Measurements from ENCODE around the gene FBXO10. TPM values are rescaled to one million over a fixed set of nuclear protein-coding genes. Genes with fewer than 3 reads are reported as not detected.
A peak's percentile ranks its signal among the peaks of the same experiment; 100 is the strongest.

FBXO10 gene
- total and polyA plus RNA-seq, 3 donors from 2014 or later, result 28.3 to 31.7 (median 28.7) TPM

DNA sequence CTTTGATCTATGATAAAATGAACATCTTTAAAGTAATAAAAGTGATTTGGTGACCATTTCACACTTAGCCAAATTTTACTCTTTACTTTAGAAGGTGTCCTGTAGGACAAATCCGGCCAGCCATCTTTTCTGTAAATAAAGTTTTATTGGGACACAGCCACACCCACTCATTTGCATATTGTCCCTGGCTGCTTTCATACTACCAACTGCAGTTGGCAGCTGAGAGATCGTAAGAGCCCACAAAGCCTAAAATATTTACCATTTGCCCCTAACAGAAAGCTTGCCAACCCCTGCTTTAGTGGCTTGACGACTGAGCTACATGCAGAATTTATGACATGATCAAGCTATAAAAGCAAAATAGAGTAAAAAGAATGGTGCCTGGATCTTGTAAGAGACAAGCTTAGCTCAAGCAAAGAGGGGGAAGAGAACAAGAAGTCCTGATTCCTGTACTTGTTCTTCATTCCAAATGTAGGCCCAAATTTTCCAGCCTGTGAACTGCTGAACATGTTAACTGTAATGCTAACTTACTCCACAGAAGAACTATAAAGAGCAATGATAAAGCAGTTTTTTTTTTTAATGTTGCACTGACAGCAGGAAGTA lies 7.4 kb upstream of the FBXO10 start:
- H3K9me3 ChIP-seq, result no peaks in the 10 kb centered on the region
- no peak for DNase-seq
- 83 to 90% methylated on average over 3 of the region's 3 CpGs for WGBS, 2 donors
- no peak overlapping the region for H3K27ac ChIP-seq
- H3K27me3 ChIP-seq, result no peaks in the 10 kb centered on the region
- no peaks in the 10 kb centered on the region for H3K36me3 ChIP-seq (ENCODE audit: low read depth, missing control alignments)
- no peaks in the 10 kb centered on the region for H3K4me1 ChIP-seq
- TF ChIP-seq, protein P1, sequence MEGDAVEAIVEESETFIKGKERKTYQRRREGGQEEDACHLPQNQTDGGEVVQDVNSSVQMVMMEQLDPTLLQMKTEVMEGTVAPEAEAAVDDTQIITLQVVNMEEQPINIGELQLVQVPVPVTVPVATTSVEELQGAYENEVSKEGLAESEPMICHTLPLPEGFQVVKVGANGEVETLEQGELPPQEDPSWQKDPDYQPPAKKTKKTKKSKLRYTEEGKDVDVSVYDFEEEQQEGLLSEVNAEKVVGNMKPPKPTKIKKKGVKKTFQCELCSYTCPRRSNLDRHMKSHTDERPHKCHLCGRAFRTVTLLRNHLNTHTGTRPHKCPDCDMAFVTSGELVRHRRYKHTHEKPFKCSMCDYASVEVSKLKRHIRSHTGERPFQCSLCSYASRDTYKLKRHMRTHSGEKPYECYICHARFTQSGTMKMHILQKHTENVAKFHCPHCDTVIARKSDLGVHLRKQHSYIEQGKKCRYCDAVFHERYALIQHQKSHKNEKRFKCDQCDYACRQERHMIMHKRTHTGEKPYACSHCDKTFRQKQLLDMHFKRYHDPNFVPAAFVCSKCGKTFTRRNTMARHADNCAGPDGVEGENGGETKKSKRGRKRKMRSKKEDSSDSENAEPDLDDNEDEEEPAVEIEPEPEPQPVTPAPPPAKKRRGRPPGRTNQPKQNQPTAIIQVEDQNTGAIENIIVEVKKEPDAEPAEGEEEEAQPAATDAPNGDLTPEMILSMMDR (IDR thresholded peaks at IDR 0.05), result no peak
- no peak for TF ChIP-seq POLR2A (IDR thresholded peaks at IDR 0.05)
- no peak overlapping the region for H3K4me3 ChIP-seq
- intact Hi-C loops (cut with DNase I; ENCODE audit: low total_unique reads), result no loop called here

DNA sequence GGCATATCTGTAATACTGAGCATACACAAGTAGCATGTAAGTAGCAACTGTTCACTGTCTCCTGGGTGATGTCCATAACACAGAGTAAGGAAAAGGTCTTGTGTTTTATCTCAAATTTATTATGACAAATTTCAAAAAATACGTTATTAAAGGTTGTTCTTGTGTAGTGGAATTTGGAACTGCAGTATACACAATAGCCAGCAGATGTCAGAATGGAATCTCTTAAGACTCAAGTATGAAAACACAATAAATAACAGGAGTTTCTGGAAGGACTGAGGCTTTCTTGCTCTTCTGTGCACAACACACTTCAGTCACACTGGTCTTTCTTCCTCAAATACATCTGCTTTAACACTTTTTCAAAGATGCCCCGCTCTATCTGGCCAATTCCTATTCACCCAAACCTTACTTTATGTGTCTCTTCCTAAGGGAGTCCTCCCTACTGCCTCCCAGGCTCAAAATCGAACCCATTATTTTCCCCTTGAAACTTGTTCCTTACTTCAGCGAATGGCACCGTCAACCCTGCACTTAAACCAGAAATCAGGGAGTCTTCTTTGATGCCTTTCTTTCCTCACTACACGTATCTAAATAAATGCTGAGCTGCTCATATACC lies 6.5 kb upstream of the FBXO10 start:
- H3K9me3 ChIP-seq, result no peaks in the 10 kb centered on the region
- no peaks in the 10 kb centered on the region for H3K4me1 ChIP-seq
- H3K36me3 ChIP-seq (ENCODE audit: low read depth, missing control alignments), result no peaks in the 10 kb centered on the region
- H3K27me3 ChIP-seq, result no peaks in the 10 kb centered on the region
- 68 to 79% methylated on average over 6 of the region's 6 CpGs for WGBS, 2 donors
- no peak for DNase-seq
- TF ChIP-seq, protein P1 (IDR thresholded peaks at IDR 0.05), result peak; percentile 50 to 68 (median 60)
- TF ChIP-seq POLR2A (IDR thresholded peaks at IDR 0.05), result no peak
- H3K4me3 ChIP-seq, result no peak overlapping the region
- no peak overlapping the region for H3K27ac ChIP-seq
- intact Hi-C loops (cut with DNase I; ENCODE audit: low total_unique reads), result no loop called here

DNA sequence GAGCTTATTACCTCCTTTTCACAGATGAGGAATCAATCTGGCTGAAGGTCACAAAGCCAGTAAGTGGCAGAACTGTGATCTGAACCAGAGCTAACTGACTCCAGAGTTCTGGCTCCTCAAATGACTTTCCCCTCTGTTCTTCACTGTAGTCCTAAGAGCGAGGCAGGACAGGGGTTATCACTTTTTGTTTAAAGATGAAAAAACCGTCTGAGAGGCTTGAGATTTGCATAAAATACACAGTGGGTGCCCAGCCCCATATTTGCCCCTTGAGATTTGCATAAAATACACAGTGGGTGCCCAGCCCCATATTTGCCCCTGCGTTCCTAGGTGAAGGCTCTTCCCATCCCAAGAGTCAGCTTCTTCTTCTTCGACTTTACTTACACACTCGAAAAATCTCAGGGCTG lies 667 bp downstream of the FBXO10 start:
- TF ChIP-seq POLR2A (IDR thresholded peaks at IDR 0.05), result no peak
- TF ChIP-seq, protein P1 (IDR thresholded peaks at IDR 0.05), result no peak
- Histone ChIP-seq H3K27ac (peak overlapping the region; percentile 66 to 81), H3K9me3 (no peaks in the 10 kb centered on the region), H3K36me3 (ENCODE audit: low read depth, missing control alignments) (no peaks in the 10 kb centered on the region), H3K27me3 (no peaks in the 10 kb centered on the region), H3K4me3 (peak overlapping the region; percentile 78 to 80), H3K4me1 (peaks cover 19% of the 10 kb centered on the region)
- intact Hi-C loops (cut with DNase I; ENCODE audit: low total_unique reads), result no loop called here
- DNase-seq, result no peak
- WGBS, 2 donors, result 1 to 5% methylated on average over 5 of the region's 5 CpGs

DNA sequence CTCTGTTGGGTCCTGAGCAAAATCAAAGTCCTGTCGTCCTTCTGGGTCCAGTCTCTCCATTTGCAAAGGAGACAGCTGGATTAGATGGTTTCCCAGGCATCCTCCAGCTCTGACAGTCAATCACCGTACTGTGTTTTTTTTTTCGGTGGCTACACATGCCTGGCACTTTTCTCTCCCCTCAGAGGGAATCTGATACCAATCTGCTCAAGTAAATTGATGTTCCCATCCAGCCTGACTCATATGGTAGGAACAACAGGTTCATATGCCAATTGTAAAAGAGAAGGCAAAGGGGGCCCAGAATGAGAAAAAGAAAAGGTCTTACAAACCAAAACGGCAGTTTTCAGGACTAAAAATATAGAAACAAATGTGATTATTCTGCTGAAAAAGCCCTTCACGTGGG lies 1.2 kb downstream of the FBXO10 start:
- intact Hi-C loops (cut with DNase I; ENCODE audit: low total_unique reads), result no loop called here

More for the DNA sequence above, 1.2 kb downstream of the FBXO10 start:
- Histone ChIP-seq H3K4me1 (peaks cover 19% of the 10 kb centered on the region), H3K9me3 (no peaks in the 10 kb centered on the region), H3K27me3 (no peaks in the 10 kb centered on the region), H3K36me3 (ENCODE audit: low read depth, missing control alignments) (no peaks in the 10 kb centered on the region), H3K4me3 (no peak overlapping the region), H3K27ac (no peak overlapping the region)
- 35 to 39% methylated on average over 5 of the region's 5 CpGs for WGBS, 2 donors
- no peak for DNase-seq
- TF ChIP-seq, protein P1 (IDR thresholded peaks at IDR 0.05), result no peak
- TF ChIP-seq POLR2A (IDR thresholded peaks at IDR 0.05), result no peak

Measured in testis (tissue), 3 donors.